Ishikawa (cell line): Measurements from ENCODE around the gene SEMA3B.

Experiments used
- CEBPB ChIP-seq: IDR thresholded peaks from 2 replicates; pipeline ENCODE4 v1.6.1; 2012
- CREB1 ChIP-seq: IDR thresholded peaks from 2 replicates; pipeline ENCODE4 v1.6.1; 2012; ENCODE audit warnings: low read depth
- EGR1 ChIP-seq: IDR thresholded peaks from 2 replicates; pipeline ENCODE4 v1.6.1; 2012
- EP300 ChIP-seq: IDR thresholded peaks from 2 replicates; pipeline ENCODE4 v1.6.1; 2012; ENCODE audit warnings: borderline replicate concordance
- FOXM1 ChIP-seq: IDR thresholded peaks from 2 replicates; pipeline ENCODE4 v1.6.1; 2012; ENCODE audit warnings: low read depth, borderline replicate concordance
- MAX ChIP-seq: IDR thresholded peaks from 2 replicates; pipeline ENCODE4 v1.6.1; 2012
- NFIC ChIP-seq: IDR thresholded peaks from 2 replicates; pipeline ENCODE4 v1.6.1; 2012
- RAD21 ChIP-seq: IDR thresholded peaks from 2 replicates; pipeline ENCODE4 v1.6.1; 2012; ENCODE audit warnings: low read depth
- REST ChIP-seq: IDR thresholded peaks from 2 replicates; pipeline ENCODE4 v1.6.1; 2012; ENCODE audit warnings: low read depth, mild to moderate bottlenecking
- TAF1 ChIP-seq: IDR thresholded peaks from 2 replicates; pipeline ENCODE4 v1.6.1; 2012; ENCODE audit warnings: low read depth, mild to moderate bottlenecking
- TCF12 ChIP-seq: IDR thresholded peaks from 2 replicates; pipeline ENCODE4 v1.6.1; 2012; ENCODE audit warnings: low read depth
- TEAD4 ChIP-seq: IDR thresholded peaks from 2 replicates; pipeline ENCODE4 v1.6.1; 2012
- USF1 ChIP-seq: IDR thresholded peaks from 2 replicates; pipeline ENCODE4 v1.6.1; 2012
- YY1 ChIP-seq: IDR thresholded peaks from 2 replicates; pipeline ENCODE4 v1.6.1; 2012; ENCODE audit warnings: low read depth
- ZBTB7A ChIP-seq: IDR thresholded peaks from 2 replicates; pipeline ENCODE4 v1.6.1; 2012; ENCODE audit warnings: low read depth

The SEMA3B gene

GRCh38 chr3:50325113-50325480 is 56.1 kb downstream of the SEMA3B start:
- no peak for TF ChIP-seq FOXM1
- TF ChIP-seq TCF12 = no peak
- no peak for TF ChIP-seq USF1
- no peak for TF ChIP-seq ZBTB7A
- no peak for TF ChIP-seq REST

- no peak for TF ChIP-seq TEAD4
- no peak for TF ChIP-seq CREB1
- no peak for TF ChIP-seq EP300
- TF ChIP-seq EGR1 = no peak
- no peak for TF ChIP-seq ZBTB7A
- no peak for TF ChIP-seq USF1
- TF ChIP-seq FOXM1 = no peak
- no peak for TF ChIP-seq RAD21
- no peak for TF ChIP-seq TCF12
- TF ChIP-seq REST = no peak
- no peak for TF ChIP-seq CEBPB
- TF ChIP-seq YY1 = no peak
- no peak for TF ChIP-seq MAX
- no peak for TF ChIP-seq NFIC
- no peak for TF ChIP-seq TAF1
Measured at GRCh38 chr3:50325497-50326181, 56.7 kb downstream of the SEMA3B start.

GRCh38 chr3:50326182-50326541 is 57.2 kb downstream of the SEMA3B start:
- TF ChIP-seq CREB1 = no peak
- TF ChIP-seq EGR1 = no peak
- TF ChIP-seq TCF12 = no peak
- no peak for TF ChIP-seq CEBPB
- no peak for TF ChIP-seq ZBTB7A
- TF ChIP-seq MAX = no peak
- no peak for TF ChIP-seq FOXM1
- TF ChIP-seq TEAD4 = no peak
- no peak for TF ChIP-seq TAF1
- no peak for TF ChIP-seq EP300
- no peak for TF ChIP-seq YY1
- no peak for TF ChIP-seq USF1
- no peak for TF ChIP-seq RAD21
- no peak for TF ChIP-seq NFIC
- no peak for TF ChIP-seq REST

- TF ChIP-seq MAX (no peak), TEAD4 (no peak), NFIC (no peak)
Measured at GRCh38 chr3:50327129-50327528, 58.2 kb downstream of the SEMA3B start.
